SK-N-SH (cell line): ENCODE results near the gene CYP20A1. TPM values are rescaled to one million over a fixed set of nuclear protein-coding genes. Genes with fewer than 3 reads are reported as not detected.

Source experiments
- CTCF ChIA-PET: fragments of 300-600, 350-600 bp; formaldehyde crosslinking; extraction: SDS; loops from one replicate; lab custom pipeline; 2021; lab: Yijun Ruan, JAX
- POLR2A ChIA-PET: fragments of 350-600 bp; sonication (Branson Sonifier 250); formaldehyde crosslinking; extraction: SDS; loops from one replicate; lab custom pipeline; 2020; ENCODE audit warnings: antibody characterized with exemption, inconsistent platforms; lab: Yijun Ruan, JAX
- DNase-seq: peaks from one replicate; pipeline ENCODE4 v3.0.0; 2012
- H2AFZ ChIP-seq: fragments of 200-600 bp; sonication (generic); 2 replicates; pipeline ENCODE4 v1.8.1; 2016; ENCODE audit warnings: antibody characterized with exemption, mild to moderate bottlenecking, low read depth
- H3F3A ChIP-seq: fragments of 200-600 bp; sonication (generic); replicated peaks from 2 replicates; pipeline ENCODE3; 2016; ENCODE audit warnings: antibody characterized with exemption, mild to moderate bottlenecking; ENCODE audit not compliant: insufficient read depth
- H3K27ac ChIP-seq, 2 experiments: fragments of 200-500 bp in 1 of 2; fragments of 200-600 bp in 1 of 2; sonication (Bioruptor generic) in 1 of 2; sonication (generic), shearing (Covaris generic) in 1 of 2; 2 replicates each; pipeline versions ENCODE4 v1.5.1 to v1.6.1; 2014 to 2016; ENCODE audit warnings: low read depth in 2 of 2, inconsistent platforms in 1 of 2, low read length in 1 of 2, mild to moderate bottlenecking in 1 of 2, mixed read lengths in 1 of 2
- H3K27me3 ChIP-seq: fragments of 200-600 bp; sonication (generic), shearing (Covaris generic); 2 replicates; pipeline ENCODE4 v1.6.1; 2016; ENCODE audit warnings: mixed run types; ENCODE audit not compliant: insufficient read depth
- H3K36me3 ChIP-seq, 2 experiments: fragments of 200-500 bp in 1 of 2; fragments of 200-600 bp in 1 of 2; sonication (Bioruptor generic) in 1 of 2; sonication (generic) in 1 of 2; replicated peaks in 1 of 2; 2 replicates each; pipeline versions ENCODE3 to v1.5.1; 2014 to 2016; ENCODE audit warnings: low read length in 1 of 2, mild to moderate bottlenecking in 1 of 2; ENCODE audit not compliant: insufficient read depth in 2 of 2, control insufficient read depth in 1 of 2
- H3K4me1 ChIP-seq, 2 experiments: fragments of 200-500 bp in 1 of 2; fragments of 200-600 bp in 1 of 2; sonication (Bioruptor generic) in 1 of 2; sonication (generic), shearing (Covaris generic) in 1 of 2; 2 replicates each; pipeline versions ENCODE4 v1.5.1 to v1.6.1; 2014 to 2016; ENCODE audit warnings: low read depth in 1 of 2, low read length in 1 of 2, mixed run types in 1 of 2; ENCODE audit not compliant: insufficient read depth in 2 of 2, control insufficient read depth in 1 of 2
- H3K4me2 ChIP-seq: fragments of 200-600 bp; sonication (generic), shearing (Covaris generic); 2 replicates; pipeline ENCODE4 v1.6.1; 2017; ENCODE audit warnings: mixed run types
- H3K4me3 ChIP-seq, 2 experiments: fragments of 200-500 bp in 1 of 2; fragments of 200-600 bp in 1 of 2; sonication (Bioruptor generic) in 1 of 2; sonication (generic), shearing (Covaris generic) in 1 of 2; 2 replicates each; pipeline versions ENCODE4 v1.5.1 to v1.8.1; 2014 to 2016; ENCODE audit warnings: low read depth in 2 of 2, inconsistent platforms in 1 of 2, low read length in 1 of 2, mild to moderate bottlenecking in 1 of 2, mixed read lengths in 1 of 2, moderate library complexity in 1 of 2
- H3K79me2 ChIP-seq: fragments of 200-600 bp; sonication (generic); 2 replicates; pipeline ENCODE4 v1.8.1; 2017; ENCODE audit warnings: mild to moderate bottlenecking; ENCODE audit not compliant: insufficient read depth
- H3K9ac ChIP-seq: fragments of 200-600 bp; sonication (generic); 2 replicates; pipeline ENCODE4 v1.6.1; 2017; ENCODE audit warnings: mixed run types
- H3K9me2 ChIP-seq: fragments of 200-600 bp; sonication (generic); 2 replicates; pipeline ENCODE4 v1.6.1; 2017; ENCODE audit warnings: mixed run types
- H3K9me3 ChIP-seq: fragments of 200-600 bp; sonication (generic); 2 replicates; pipeline ENCODE4 v1.6.1; 2017; ENCODE audit warnings: mixed run types, mild to moderate bottlenecking, moderate library complexity
- H4K20me1 ChIP-seq: fragments of 200-600 bp; sonication (generic); 2 replicates; pipeline ENCODE4 v1.6.1; 2017; ENCODE audit warnings: mild to moderate bottlenecking, mixed run types; ENCODE audit not compliant: insufficient read depth
- CHD2 ChIP-seq: fragments of 150-350 bp; IDR thresholded peaks from 2 replicates; pipeline ENCODE4 v1.6.1; 2018; ENCODE audit warnings: low read length; ENCODE audit not compliant: partially characterized antibody
- ELF1 ChIP-seq: IDR thresholded peaks from 2 replicates; pipeline ENCODE4 v1.4.0; 2012
- EP300 ChIP-seq, 2 experiments: IDR thresholded peaks; 2 replicates each; pipeline versions ENCODE4 v1.4.0 to v1.6.1; 2012; ENCODE audit warnings: borderline replicate concordance in 1 of 2, low read depth in 1 of 2, low read length in 1 of 2
- EZH2phosphoT487 ChIP-seq: fragments of 200-600 bp; sonication (generic); IDR thresholded peaks from 2 replicates; pipeline ENCODE4 v1.6.1; 2017; ENCODE audit warnings: low read depth, mixed run types, mild to moderate bottlenecking, antibody characterized with exemption, moderate library complexity, borderline replicate concordance
- FOXJ3 ChIP-seq: sonication (generic); formaldehyde crosslinking; IDR thresholded peaks from 2 replicates; pipeline ENCODE4 v1.5.1; 2020; ENCODE audit warnings: mild to moderate bottlenecking, missing genetic modification reagents
- FOXM1 ChIP-seq: IDR thresholded peaks from 2 replicates; pipeline ENCODE4 v1.4.0; 2012; ENCODE audit warnings: low read depth, mild to moderate bottlenecking
- GABPA ChIP-seq: IDR thresholded peaks from 2 replicates; pipeline ENCODE4 v1.4.0; 2012; ENCODE audit warnings: low read depth, mild to moderate bottlenecking
- GATA2 ChIP-seq: sonication (generic); formaldehyde crosslinking; IDR thresholded peaks from 2 replicates; pipeline ENCODE4 v1.5.0; 2020; ENCODE audit warnings: mild to moderate bottlenecking, missing genetic modification reagents
- JUND ChIP-seq: IDR thresholded peaks from 2 replicates; pipeline ENCODE4 v1.4.0; 2012
- MEF2A ChIP-seq: IDR thresholded peaks from 2 replicates; pipeline ENCODE4 v1.4.0; 2012; ENCODE audit warnings: low read depth, borderline replicate concordance
- MXI1 ChIP-seq: IDR thresholded peaks from 2 replicates; pipeline ENCODE4 v1.6.1; 2012; ENCODE audit warnings: mild to moderate bottlenecking, low read depth, low read length, improper control_type of control experiment
- NRF1 ChIP-seq: IDR thresholded peaks from 2 replicates; pipeline ENCODE4 v1.6.1; 2012; ENCODE audit warnings: low read depth, mild to moderate bottlenecking, low read length
- POLR2AphosphoS5 ChIP-seq: IDR thresholded peaks from 2 replicates; pipeline ENCODE4 v1.6.1; 2012; ENCODE audit warnings: low read depth, low read length
- RCOR1 ChIP-seq: fragments of 150-350 bp; IDR thresholded peaks from 2 replicates; pipeline ENCODE4 v1.6.1; 2017; ENCODE audit warnings: antibody characterized with exemption, low read length
- RFX5 ChIP-seq: IDR thresholded peaks from 2 replicates; pipeline ENCODE4 v1.6.1; 2012; ENCODE audit warnings: mild to moderate bottlenecking, improper control_type of control experiment, low read length
- SIN3A ChIP-seq: IDR thresholded peaks from 2 replicates; pipeline ENCODE4 v1.6.1; 2012; ENCODE audit warnings: low read depth, mild to moderate bottlenecking, low read length, moderate library complexity, borderline replicate concordance
- SMC3 ChIP-seq: IDR thresholded peaks from 2 replicates; pipeline ENCODE4 v1.6.1; 2012; ENCODE audit warnings: low read depth, low read length, improper control_type of control experiment
- TAF1 ChIP-seq: IDR thresholded peaks from 2 replicates; pipeline ENCODE4 v1.6.1; 2012; ENCODE audit warnings: low read depth, mild to moderate bottlenecking, low read length, moderate library complexity, borderline replicate concordance
- TCF12 ChIP-seq: IDR thresholded peaks from 2 replicates; pipeline ENCODE4 v1.4.0; 2012
- TEAD4 ChIP-seq: IDR thresholded peaks from 2 replicates; pipeline ENCODE4 v1.4.0; 2012; ENCODE audit warnings: mild to moderate bottlenecking, borderline replicate concordance; ENCODE audit not compliant: insufficient read depth
- YY1 ChIP-seq: IDR thresholded peaks from 2 replicates; pipeline ENCODE4 v1.4.0; 2012; ENCODE audit warnings: low read depth, mild to moderate bottlenecking
- WGBS: methylation state at CpG from one replicate; pipeline ENCODE4 v1.1.6; 2017; ENCODE audit warnings: low lambda C conversion rate; 5-methylcytosine and 5-hydroxymethylcytosine counted together
- polyA plus RNA-seq, 3 experiments: library from polyadenylated mRNA; depleted of rRNA; stranded (reverse); fragments of >200 nt; gene quantifications; 2 replicates each; pipeline ENCODE4 v1.2.3, GENCODE V29; 2012
- TF ChIP-seq, protein P1 (sequence below): IDR thresholded peaks from 2 replicates; pipeline ENCODE4; 2012
- TF ChIP-seq, protein P2 (sequence below): IDR thresholded peaks from 2 replicates; pipeline ENCODE4 v1.6.1; 2012; ENCODE audit warnings: mild to moderate bottlenecking, low read depth, low read length, moderate library complexity
- TF ChIP-seq, protein P3 (sequence below): fragments of 200-600 bp; sonication (generic); IDR thresholded peaks from 2 replicates; pipeline ENCODE4 v1.6.1; 2017; ENCODE audit warnings: antibody characterized with exemption, mild to moderate bottlenecking, moderate library complexity

Gene CYP20A1
- polyA plus RNA-seq, 1 of the 3 experiments (the other 2 are of a cell fraction), result 10.6 TPM

DNA sequence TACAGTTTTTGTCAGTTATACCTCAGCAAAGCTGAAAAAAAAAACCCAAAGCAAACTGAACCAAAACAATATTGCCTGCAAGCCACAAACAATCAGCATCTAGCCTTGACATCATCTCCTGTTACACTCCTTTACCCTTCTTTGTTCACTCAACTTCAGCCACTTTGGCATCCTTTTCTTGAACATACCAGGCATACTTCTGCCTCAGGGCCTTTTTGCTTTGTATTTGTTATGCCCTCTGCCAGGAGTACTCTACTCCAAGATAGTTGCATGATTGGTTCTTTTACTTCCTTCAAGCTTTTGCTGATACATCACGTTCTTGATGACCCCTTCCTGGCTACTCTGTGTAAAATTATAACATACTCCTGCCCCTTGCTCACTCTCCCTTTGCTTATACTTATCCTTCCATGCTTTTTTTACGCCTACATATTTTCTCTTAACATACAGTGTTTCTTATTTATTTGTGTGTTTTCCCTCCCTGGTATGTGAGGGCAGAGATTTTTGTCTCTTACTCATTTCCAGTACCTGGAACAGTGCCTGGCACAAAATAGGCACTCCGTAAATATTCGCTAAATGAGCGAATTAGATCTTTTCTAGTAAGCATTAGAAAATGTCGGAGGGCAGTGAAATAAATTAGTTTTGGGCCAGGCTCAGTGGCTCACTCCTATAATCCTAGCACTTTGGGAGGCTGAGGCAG is 102.1 kb downstream of the CYP20A1 start:
- peak overlapping the region; percentile 2 to 47; a peak in 3 of 4 replicates for H3K27ac ChIP-seq

More for the DNA sequence above, 102.1 kb downstream of the CYP20A1 start:
- Histone ChIP-seq H2AFZ (no peak overlapping the region), H3K9me2 (no peaks in the 10 kb centered on the region), H3K27me3 (no peaks in the 10 kb centered on the region), H3K36me3 (peaks cover 3 to 45% of the 10 kb centered on the region in 2 experiments), H3K9me3 (no peaks in the 10 kb centered on the region), H3K79me2 (peaks cover 98% of the 10 kb centered on the region), H3K4me1 (peaks cover 0 to 16% of the 10 kb centered on the region in 2 experiments; a peak in 2 of 4 replicates), H3K4me2 (peak overlapping the region; percentile 12; the same call in 1 of the 2 replicates), H3F3A (peaks cover 21% of the 10 kb centered on the region), H4K20me1 (peaks cover 60% of the 10 kb centered on the region), H3K4me3 (no peak overlapping the region), H3K9ac (no peak overlapping the region)
- no peak for DNase-seq
- TF ChIP-seq, protein P1, sequence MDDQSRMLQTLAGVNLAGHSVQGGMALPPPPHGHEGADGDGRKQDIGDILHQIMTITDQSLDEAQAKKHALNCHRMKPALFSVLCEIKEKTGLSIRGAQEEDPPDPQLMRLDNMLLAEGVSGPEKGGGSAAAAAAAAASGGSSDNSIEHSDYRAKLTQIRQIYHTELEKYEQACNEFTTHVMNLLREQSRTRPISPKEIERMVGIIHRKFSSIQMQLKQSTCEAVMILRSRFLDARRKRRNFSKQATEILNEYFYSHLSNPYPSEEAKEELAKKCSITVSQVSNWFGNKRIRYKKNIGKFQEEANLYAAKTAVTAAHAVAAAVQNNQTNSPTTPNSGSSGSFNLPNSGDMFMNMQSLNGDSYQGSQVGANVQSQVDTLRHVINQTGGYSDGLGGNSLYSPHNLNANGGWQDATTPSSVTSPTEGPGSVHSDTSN, result peak; percentile 72
- TF ChIP-seq JUND (no peak), POLR2AphosphoS5 (no peak), MEF2A (no peak), SIN3A (peak; percentile 42; the same call in 1 of the 2 replicates), RFX5 (no peak), NRF1 (no peak), SMC3 (no peak), TAF1 (no peak), MXI1 (no peak), ELF1 (no peak), EP300 (IDR thresholded peaks at IDR 0.05; ENCODE audit: borderline replicate concordance in 1 of 2, low read depth in 1 of 2, low read length in 1 of 2) (no peak), GATA2 (CRISPR knock-in tag) (no peak), TEAD4 (peak; percentile 54; the same call in 1 of the 2 replicates), TCF12 (peak; percentile 34), CHD2 (no peak), YY1 (no peak), FOXJ3 (CRISPR knock-in tag) (no peak), GABPA (no peak), RCOR1 (no peak), EZH2phosphoT487 (no peak), FOXM1 (no peak)
- TF ChIP-seq, protein P2, sequence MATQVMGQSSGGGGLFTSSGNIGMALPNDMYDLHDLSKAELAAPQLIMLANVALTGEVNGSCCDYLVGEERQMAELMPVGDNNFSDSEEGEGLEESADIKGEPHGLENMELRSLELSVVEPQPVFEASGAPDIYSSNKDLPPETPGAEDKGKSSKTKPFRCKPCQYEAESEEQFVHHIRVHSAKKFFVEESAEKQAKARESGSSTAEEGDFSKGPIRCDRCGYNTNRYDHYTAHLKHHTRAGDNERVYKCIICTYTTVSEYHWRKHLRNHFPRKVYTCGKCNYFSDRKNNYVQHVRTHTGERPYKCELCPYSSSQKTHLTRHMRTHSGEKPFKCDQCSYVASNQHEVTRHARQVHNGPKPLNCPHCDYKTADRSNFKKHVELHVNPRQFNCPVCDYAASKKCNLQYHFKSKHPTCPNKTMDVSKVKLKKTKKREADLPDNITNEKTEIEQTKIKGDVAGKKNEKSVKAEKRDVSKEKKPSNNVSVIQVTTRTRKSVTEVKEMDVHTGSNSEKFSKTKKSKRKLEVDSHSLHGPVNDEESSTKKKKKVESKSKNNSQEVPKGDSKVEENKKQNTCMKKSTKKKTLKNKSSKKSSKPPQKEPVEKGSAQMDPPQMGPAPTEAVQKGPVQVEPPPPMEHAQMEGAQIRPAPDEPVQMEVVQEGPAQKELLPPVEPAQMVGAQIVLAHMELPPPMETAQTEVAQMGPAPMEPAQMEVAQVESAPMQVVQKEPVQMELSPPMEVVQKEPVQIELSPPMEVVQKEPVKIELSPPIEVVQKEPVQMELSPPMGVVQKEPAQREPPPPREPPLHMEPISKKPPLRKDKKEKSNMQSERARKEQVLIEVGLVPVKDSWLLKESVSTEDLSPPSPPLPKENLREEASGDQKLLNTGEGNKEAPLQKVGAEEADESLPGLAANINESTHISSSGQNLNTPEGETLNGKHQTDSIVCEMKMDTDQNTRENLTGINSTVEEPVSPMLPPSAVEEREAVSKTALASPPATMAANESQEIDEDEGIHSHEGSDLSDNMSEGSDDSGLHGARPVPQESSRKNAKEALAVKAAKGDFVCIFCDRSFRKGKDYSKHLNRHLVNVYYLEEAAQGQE, result no peak
- TF ChIP-seq, protein P3, sequence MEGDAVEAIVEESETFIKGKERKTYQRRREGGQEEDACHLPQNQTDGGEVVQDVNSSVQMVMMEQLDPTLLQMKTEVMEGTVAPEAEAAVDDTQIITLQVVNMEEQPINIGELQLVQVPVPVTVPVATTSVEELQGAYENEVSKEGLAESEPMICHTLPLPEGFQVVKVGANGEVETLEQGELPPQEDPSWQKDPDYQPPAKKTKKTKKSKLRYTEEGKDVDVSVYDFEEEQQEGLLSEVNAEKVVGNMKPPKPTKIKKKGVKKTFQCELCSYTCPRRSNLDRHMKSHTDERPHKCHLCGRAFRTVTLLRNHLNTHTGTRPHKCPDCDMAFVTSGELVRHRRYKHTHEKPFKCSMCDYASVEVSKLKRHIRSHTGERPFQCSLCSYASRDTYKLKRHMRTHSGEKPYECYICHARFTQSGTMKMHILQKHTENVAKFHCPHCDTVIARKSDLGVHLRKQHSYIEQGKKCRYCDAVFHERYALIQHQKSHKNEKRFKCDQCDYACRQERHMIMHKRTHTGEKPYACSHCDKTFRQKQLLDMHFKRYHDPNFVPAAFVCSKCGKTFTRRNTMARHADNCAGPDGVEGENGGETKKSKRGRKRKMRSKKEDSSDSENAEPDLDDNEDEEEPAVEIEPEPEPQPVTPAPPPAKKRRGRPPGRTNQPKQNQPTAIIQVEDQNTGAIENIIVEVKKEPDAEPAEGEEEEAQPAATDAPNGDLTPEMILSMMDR, result no peak
- WGBS, result 66% methylated on average over 6 of the region's 6 CpGs
- POLR2A ChIA-PET, result no interaction called here
- CTCF ChIA-PET, result no interaction called here
